Activated naive CD4-positive, alpha-beta T cell treated with anti-CD3 and anti-CD28 coated beads, Interleukin-2, amount 10 ng/mL, durations not matched to agents 7 days and 5 days (primary cell): Measurements from ENCODE around the gene CPNE4.

Source experiments
- CTCF ChIA-PET: fragments of 350-600 bp; sonication (Branson Sonifier 250); formaldehyde crosslinking; loops from one replicate; lab custom pipeline; 2021; ENCODE audit warnings: antibody characterized with exemption; lab: Charles Lee
- DNase-seq: peaks from one replicate; pipeline ENCODE4 v3.0.0-alpha.2; 2020
- H3K27ac Mint-ChIP-seq: one replicate; pipeline ENCODE4 v1.8.0; 2021; ENCODE audit warnings: mild to moderate bottlenecking, moderate library complexity, mixed read lengths
- H3K27me3 Mint-ChIP-seq: one replicate; pipeline ENCODE4 v1.8.0; 2021; ENCODE audit warnings: mild to moderate bottlenecking, mixed read lengths
- H3K36me3 Mint-ChIP-seq: one replicate; pipeline ENCODE4 v1.8.0; 2021; ENCODE audit warnings: mixed read lengths
- H3K4me1 Mint-ChIP-seq: one replicate; pipeline ENCODE4 v1.8.0; 2021; ENCODE audit warnings: mixed read lengths
- H3K4me3 Mint-ChIP-seq: one replicate; pipeline ENCODE4 v1.8.0; 2021; ENCODE audit warnings: mild to moderate bottlenecking, moderate library complexity, mixed read lengths
- H3K9me3 Mint-ChIP-seq: one replicate; pipeline ENCODE4 v1.8.0; 2021; ENCODE audit warnings: mixed read lengths

CPNE4 gene

DNA sequence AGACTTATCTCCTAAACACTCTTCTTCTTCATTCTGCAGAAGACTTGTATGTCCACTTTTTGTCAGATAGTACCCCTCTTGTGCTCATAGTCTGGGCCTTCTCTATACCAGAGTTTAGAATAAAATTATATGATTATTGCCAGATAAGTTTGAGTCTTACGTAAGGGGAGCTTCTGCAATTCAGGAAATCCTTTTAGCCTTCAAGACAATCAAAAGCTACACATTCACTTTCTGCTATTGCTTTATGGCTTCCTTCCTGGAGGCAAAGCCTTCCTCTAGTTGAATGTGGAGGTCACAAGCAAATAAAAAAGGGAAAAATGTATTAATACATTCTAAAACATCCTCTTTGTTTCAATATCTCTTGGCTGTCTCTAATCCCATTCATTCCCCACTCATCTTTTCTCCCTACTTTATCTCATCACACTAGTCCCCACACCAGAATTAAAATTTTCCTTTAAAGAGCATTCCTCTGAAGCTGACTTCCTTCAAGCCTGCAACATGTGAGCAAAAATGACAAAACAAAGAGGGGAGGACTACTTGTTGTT lies 186.8 kb downstream of the CPNE4 start:
- Mint-ChIP-seq H3K27me3 (no peaks in the 10 kb centered on the region), H3K36me3 (no peaks in the 10 kb centered on the region), H3K4me1 (no peaks in the 10 kb centered on the region), H3K4me3 (no peak overlapping the region), H3K9me3 (no peaks in the 10 kb centered on the region), H3K27ac (no peak overlapping the region)
- CTCF ChIA-PET, result no interaction called here
- DNase-seq, result no peak

DNA sequence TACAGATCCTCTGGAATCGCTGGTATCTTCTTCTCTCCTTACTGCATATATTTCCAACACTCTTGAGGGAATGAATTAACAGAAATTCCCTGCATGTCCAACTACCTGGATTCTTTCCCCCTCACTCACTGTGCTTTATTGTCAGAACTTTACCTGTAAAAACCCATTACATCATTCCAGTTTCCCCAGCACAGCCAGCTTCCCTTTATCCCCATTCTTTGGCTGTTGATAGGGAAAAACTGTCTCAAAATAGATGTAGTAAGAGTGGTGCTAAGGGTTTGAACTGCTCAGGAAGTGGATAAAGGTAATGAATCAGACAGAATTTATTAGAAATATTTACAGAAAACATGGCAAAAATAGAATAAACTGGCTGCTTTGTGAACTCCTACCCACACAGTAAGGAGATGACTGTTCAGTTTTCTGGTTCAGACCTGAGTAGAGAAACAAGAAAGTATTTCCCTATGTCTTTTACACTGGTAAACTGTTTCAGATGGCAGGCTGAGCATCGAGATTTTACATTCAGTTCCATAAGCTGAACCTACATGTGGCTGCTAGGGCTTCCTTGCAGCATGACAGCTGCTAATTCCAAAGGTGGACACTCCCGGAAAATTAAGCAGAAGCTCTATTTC lies 188.4 kb downstream of the CPNE4 start:
- Mint-ChIP-seq H3K36me3 (no peaks in the 10 kb centered on the region), H3K27me3 (no peaks in the 10 kb centered on the region)
- CTCF ChIA-PET, result no interaction called here

DNA sequence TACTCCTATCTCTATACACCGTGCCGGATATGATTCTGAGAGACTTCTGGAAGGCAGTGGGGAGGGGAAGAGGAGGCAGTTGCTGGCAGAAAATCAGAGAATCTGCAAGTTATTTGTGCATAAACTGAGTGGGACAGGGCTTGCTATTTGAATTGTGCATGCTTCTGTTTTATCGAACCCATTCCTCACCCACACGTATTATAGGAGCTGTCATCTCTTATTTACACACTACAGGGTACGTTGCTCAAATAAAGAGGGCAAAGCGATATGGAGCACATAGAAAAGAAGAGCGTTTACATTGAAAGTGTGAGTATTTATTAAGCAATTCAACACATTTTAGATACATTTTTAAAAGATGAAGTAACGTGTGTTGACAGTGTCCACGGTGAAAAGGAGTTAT lies 191.6 kb downstream of the CPNE4 start:
- H3K4me3 Mint-ChIP-seq, result no peak overlapping the region
- H3K36me3 Mint-ChIP-seq, result no peaks in the 10 kb centered on the region
- H3K27me3 Mint-ChIP-seq, result no peaks in the 10 kb centered on the region
- no peak for DNase-seq
- no peaks in the 10 kb centered on the region for H3K9me3 Mint-ChIP-seq
- CTCF ChIA-PET, result no interaction called here
- no peak overlapping the region for H3K27ac Mint-ChIP-seq
- H3K4me1 Mint-ChIP-seq, result no peaks in the 10 kb centered on the region

More for the DNA sequence above, 188.4 kb downstream of the CPNE4 start:
- Mint-ChIP-seq H3K27ac (no peak overlapping the region), H3K4me1 (no peaks in the 10 kb centered on the region), H3K9me3 (no peaks in the 10 kb centered on the region), H3K4me3 (no peak overlapping the region)
- no peak for DNase-seq

DNA sequence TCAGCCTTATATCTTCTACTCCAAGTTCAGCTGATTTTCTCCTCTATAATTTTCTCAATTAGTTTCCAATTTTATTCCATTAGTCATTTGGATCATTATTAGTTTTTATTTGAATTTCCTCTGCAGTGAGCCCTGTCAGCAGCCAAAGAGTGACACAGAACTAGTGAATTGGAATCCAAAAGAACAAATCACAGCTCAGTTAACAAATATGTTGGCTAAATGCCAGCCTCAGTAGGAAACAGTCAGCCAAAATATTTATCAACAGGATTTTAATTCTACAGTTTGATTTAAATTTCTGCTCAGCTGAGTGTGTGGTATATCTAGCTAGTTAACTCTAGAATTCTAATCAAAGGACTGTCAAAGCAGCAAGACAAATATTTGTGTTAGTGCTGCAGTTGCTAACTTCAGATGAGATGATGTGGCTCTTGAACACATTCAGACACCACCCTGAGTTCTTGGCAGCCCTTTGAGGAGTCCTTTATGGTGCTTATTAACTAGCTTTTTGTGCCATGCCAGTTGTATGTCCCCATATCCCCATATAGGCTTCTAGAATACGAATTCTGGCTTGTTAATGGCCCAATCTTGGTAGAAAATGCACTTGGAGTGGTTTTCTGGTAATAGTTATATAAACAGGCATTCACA lies 194.5 kb downstream of the CPNE4 start:
- H3K4me3 Mint-ChIP-seq, result no peak overlapping the region
- no peaks in the 10 kb centered on the region for H3K27me3 Mint-ChIP-seq
- H3K9me3 Mint-ChIP-seq, result no peaks in the 10 kb centered on the region
- DNase-seq, result no peak
- CTCF ChIA-PET, result no interaction called here
- no peak overlapping the region for H3K27ac Mint-ChIP-seq
- no peaks in the 10 kb centered on the region for H3K4me1 Mint-ChIP-seq
- H3K36me3 Mint-ChIP-seq, result no peaks in the 10 kb centered on the region

DNA sequence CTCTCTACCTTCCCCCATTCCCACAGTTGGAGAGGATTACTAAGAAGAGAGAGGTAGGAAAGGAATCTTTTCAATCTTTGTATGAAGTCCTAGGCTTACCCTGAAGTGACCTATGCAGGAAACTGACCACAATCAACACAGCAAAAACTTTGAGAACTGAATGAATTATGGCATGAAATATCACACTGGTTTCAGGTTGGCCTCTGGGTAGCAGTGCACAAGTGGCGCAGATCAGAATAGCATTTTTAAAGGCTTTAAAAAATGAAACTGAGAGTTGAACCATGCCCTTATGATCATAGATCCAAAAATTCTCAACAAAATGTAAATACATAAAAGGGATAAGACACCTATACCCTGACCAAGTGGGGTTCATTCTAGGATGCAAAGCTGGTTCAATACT lies 198.9 kb downstream of the CPNE4 start:
- H3K27ac Mint-ChIP-seq, result no peak overlapping the region

DNA sequence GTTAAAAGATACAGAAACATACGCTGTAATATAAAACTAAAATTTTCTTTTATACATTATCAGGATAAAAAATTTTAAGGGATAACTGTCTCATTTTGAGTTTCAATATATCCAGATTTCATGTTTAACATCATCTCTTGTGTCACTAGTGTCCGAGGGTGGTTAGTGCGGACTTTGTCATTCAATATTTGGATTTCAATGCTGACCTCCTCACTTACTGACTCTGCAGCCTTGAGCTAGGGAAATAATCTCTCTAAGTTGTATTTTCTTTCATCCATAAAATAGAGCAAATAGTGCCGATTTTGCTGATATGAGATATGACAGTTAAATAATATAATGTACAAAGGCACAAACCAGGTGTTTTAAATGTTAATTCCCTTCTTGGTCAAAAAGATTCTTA lies 203.2 kb downstream of the CPNE4 start:
- H3K9me3 Mint-ChIP-seq, result no peaks in the 10 kb centered on the region
- no peak for DNase-seq
- CTCF ChIA-PET, result no interaction called here

More for the DNA sequence above, 198.9 kb downstream of the CPNE4 start:
- CTCF ChIA-PET, result no interaction called here
- Mint-ChIP-seq H3K36me3 (no peaks in the 10 kb centered on the region), H3K4me3 (no peak overlapping the region), H3K9me3 (no peaks in the 10 kb centered on the region), H3K27me3 (no peaks in the 10 kb centered on the region), H3K4me1 (no peaks in the 10 kb centered on the region)
- no peak for DNase-seq

DNA sequence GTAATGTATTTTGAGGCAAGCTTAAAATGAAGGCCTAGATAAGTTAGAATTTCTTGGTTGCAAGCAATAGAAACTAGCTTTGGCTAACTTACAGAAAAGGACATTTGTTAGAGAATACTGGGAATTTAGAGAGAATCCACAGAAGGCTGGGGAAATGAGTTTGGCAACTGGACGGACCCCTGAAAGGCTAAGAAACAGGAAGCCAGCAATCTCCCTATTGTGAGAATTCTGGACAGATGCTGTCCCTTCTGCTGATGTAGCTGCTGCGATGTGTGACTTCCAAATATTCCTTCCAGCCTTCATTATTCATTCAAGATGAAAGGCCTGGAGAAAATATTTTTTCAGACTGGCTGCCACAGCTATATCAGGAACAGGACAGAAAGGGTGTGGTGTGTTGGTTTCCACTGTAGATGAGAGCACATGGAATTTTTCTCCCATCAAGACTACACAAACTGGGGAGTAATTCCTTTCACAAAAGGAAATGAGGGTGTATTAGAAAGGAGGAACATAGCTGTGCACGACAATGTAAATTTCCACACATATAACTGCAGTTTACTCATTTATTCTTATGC lies 213.5 kb downstream of the CPNE4 start:
- Mint-ChIP-seq H3K9me3 (no peaks in the 10 kb centered on the region), H3K36me3 (no peaks in the 10 kb centered on the region), H3K27ac (no peak overlapping the region), H3K4me1 (no peaks in the 10 kb centered on the region), H3K27me3 (no peaks in the 10 kb centered on the region), H3K4me3 (no peak overlapping the region)
- no peak for DNase-seq
- CTCF ChIA-PET, result no interaction called here

More for the DNA sequence above, 203.2 kb downstream of the CPNE4 start:
- Mint-ChIP-seq H3K4me1 (no peaks in the 10 kb centered on the region), H3K27me3 (no peaks in the 10 kb centered on the region), H3K36me3 (no peaks in the 10 kb centered on the region), H3K4me3 (no peak overlapping the region), H3K27ac (no peak overlapping the region)

DNA sequence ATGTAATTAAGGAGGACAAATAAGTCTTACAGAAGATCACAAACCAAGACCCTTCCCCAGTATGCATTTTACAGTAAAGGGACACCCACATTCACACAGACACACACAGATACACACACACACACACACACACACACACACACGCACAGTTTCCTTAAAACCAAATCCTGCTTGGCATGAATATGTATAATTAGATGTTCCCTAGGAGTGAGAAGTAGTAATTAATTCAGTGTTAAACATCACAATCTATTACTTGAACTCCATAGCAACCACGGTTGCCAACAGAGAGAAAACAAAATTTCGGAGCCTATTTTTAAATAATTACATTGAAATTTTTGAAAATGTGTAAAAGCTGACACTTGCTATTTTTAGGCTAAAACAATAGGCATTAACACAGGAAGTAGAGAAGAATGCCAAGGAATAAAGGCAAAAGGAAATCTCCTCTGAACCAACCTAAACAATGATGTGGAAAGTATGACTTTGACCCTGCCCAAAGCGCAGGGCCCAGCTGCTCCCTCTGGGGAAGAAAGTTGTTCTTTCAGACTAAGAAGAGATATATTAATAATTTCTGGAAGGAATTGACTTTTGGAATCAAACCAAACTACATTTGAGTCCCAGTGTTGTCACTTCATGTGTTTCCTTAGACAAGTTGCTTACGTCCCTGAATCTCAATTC lies 215.3 kb downstream of the CPNE4 start:
- no peaks in the 10 kb centered on the region for H3K27me3 Mint-ChIP-seq
- no peaks in the 10 kb centered on the region for H3K4me1 Mint-ChIP-seq
- no peak overlapping the region for H3K27ac Mint-ChIP-seq
- no peaks in the 10 kb centered on the region for H3K9me3 Mint-ChIP-seq
- no peak for DNase-seq
- no peaks in the 10 kb centered on the region for H3K36me3 Mint-ChIP-seq
- H3K4me3 Mint-ChIP-seq, result no peak overlapping the region
- CTCF ChIA-PET, result no interaction called here

DNA sequence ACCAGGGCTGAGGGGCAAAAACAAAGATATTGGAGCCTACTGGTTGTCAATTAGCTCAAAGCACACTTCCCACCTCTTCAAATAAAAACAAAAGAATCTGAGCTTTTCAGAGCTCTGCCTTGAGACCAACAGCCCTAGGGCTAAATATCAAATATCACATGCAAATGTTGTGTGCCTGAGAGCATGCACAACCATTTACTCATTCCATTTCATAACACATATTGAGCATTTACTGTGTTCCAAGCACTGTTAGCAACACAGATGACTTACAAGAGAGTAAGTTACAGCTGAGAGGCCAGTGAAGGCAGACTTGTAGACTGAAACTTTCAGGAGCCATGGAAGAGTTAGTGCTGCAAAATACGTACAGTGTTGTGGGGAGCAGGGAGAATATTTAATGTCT lies 222.4 kb downstream of the CPNE4 start:
- no peaks in the 10 kb centered on the region for H3K4me1 Mint-ChIP-seq
- H3K9me3 Mint-ChIP-seq, result no peaks in the 10 kb centered on the region
- H3K27ac Mint-ChIP-seq, result no peak overlapping the region
- CTCF ChIA-PET, result no interaction called here
- no peak for DNase-seq
- H3K4me3 Mint-ChIP-seq, result no peak overlapping the region
- no peaks in the 10 kb centered on the region for H3K27me3 Mint-ChIP-seq
- no peaks in the 10 kb centered on the region for H3K36me3 Mint-ChIP-seq

DNA sequence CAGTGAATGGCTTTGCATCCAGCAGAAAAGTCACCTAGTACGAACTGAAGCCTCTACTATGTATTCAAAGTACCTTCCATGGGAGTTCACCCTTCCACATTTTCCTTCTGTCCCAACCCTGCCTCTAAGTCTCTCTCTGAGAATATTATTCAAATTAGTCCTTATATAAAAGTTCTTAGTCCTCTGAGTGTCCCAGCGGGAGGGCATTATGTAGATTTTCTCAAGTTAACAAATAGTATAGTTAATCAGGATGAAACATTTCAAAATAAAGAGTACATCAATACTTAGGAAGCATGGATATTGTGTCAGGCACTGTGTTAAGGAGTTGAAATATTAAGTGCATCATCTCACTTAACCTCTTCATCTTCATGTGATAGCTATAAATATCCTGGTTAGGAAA lies 223.3 kb downstream of the CPNE4 start:
- Mint-ChIP-seq H3K27ac (no peak overlapping the region), H3K9me3 (no peaks in the 10 kb centered on the region), H3K36me3 (no peaks in the 10 kb centered on the region), H3K4me3 (no peak overlapping the region), H3K27me3 (no peaks in the 10 kb centered on the region), H3K4me1 (no peaks in the 10 kb centered on the region)
- CTCF ChIA-PET, result no interaction called here
- no peak for DNase-seq

DNA sequence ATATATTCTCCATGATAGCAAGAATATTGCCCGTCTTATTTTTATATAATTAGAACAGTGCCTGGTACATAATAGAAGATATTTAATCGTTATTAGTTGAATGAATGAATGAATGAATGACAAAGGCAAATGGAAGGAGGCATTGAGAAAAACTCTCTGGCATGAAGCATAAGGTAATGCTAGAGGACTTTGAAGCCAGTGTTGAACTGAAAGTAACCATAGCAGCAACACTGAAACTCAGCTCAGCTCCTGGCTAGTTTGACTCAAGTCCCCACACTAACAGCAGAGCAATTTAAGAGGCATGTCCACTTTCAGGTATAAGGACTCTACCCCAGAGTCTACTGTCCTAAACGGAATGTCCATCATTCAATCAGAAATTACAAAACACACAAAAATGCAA lies 227.0 kb downstream of the CPNE4 start:
- no peaks in the 10 kb centered on the region for H3K27me3 Mint-ChIP-seq
- H3K4me1 Mint-ChIP-seq, result no peaks in the 10 kb centered on the region

DNA sequence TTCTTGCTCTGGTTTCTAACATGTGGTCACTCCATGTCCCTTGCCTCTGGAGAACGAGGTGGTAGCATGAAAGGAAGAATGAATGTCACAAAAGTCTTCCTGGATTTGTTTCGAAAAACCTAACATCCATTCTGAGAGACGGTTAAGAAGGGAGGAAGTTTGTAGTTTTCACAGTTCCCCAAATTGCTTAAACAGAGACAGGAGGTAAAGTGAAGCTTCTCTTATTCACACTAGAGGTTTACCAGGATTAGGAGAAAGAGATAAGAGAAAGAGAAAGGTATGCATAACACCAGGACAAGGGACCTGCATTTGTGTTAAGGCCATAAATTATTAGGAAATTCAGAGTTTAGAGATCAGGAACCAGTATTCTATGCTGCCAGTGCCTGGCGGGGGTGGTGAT lies 228.1 kb downstream of the CPNE4 start:
- Mint-ChIP-seq H3K27ac (no peak overlapping the region), H3K4me1 (no peaks in the 10 kb centered on the region), H3K4me3 (no peak overlapping the region), H3K36me3 (no peaks in the 10 kb centered on the region), H3K27me3 (no peaks in the 10 kb centered on the region), H3K9me3 (no peaks in the 10 kb centered on the region)
- DNase-seq, result no peak
- CTCF ChIA-PET, result no interaction called here

More for the DNA sequence above, 227.0 kb downstream of the CPNE4 start:
- DNase-seq, result no peak
- Mint-ChIP-seq H3K36me3 (no peaks in the 10 kb centered on the region), H3K9me3 (no peaks in the 10 kb centered on the region), H3K27ac (no peak overlapping the region), H3K4me3 (no peak overlapping the region)
- CTCF ChIA-PET, result no interaction called here

DNA sequence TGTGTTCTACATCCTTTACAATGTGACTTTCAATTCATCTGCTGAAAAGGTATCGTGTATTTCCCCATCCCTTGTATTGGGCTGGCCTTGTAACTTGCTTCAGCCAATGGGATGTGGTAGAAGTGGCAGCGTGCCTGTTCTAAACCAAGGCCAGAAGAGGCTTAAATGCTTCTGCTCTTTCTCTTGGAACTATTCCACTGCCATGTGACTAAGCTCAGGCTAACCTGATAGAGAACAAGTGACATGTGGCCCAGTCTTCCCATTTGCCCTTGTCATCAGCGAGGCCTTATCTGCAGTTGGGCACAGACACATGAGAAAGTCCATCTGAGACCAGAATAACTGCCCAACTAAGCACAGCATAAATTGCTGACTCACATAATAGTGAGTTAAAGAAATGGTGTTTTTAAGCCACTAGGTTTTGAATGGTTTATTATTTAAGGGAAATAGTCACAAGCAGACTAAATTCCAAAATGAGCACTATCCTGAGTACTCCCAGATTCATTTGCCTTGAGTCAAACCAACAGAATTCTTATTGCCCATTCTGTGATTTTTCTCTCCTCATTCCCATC lies 230.2 kb downstream of the CPNE4 start:
- H3K27me3 Mint-ChIP-seq, result no peaks in the 10 kb centered on the region
- no peaks in the 10 kb centered on the region for H3K36me3 Mint-ChIP-seq
- H3K4me3 Mint-ChIP-seq, result no peak overlapping the region
- no peak overlapping the region for H3K27ac Mint-ChIP-seq
- no peaks in the 10 kb centered on the region for H3K4me1 Mint-ChIP-seq
- no peaks in the 10 kb centered on the region for H3K9me3 Mint-ChIP-seq
- CTCF ChIA-PET, result interaction anchor here (0.8 kb wide), 1 partner anchor 8 kb away, joined by 3 read pairs; no protein-coding TSS in a partner anchor
- no peak for DNase-seq

DNA sequence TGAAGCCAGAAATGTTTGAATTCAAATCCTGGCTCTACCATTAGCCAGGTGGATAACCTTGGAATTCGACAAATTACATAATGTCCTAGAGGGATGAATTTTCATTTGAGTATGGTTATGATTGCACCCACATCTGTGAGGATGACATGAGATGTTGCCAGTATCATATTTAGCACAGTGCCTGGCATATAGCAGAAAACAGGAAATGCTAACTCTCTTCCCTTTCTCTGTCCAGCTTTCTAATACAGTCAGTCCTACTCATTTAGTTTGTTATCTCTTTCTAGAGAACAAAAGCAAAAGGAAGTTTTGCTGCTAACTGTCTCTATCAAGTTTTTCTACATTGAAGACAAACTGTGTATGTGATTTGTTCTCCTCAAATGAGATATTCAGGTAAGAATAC lies 231.7 kb downstream of the CPNE4 start:
- Mint-ChIP-seq H3K27ac (no peak overlapping the region), H3K9me3 (no peaks in the 10 kb centered on the region), H3K4me1 (no peaks in the 10 kb centered on the region), H3K4me3 (no peak overlapping the region), H3K36me3 (no peaks in the 10 kb centered on the region), H3K27me3 (no peaks in the 10 kb centered on the region)
- CTCF ChIA-PET, result no interaction called here
- DNase-seq, result no peak
